Fibroblast of lung (primary cell): ENCODE measurements around the gene ABCC8.

Experiments
- CTCF ChIP-seq, 2 donors: IDR thresholded peaks in 1 of 2; conservative IDR thresholded peaks in 1 of 2; 1 replicate in 1 of 2; 2 replicates in 1 of 2; pipeline ENCODE4 v1.5.1; 2011 to 2012; ENCODE audit warnings: low read length in 2 of 2, control low read depth in 1 of 2, inconsistent platforms in 1 of 2, low read depth in 1 of 2, mild to moderate bottlenecking in 1 of 2
- EZH2 ChIP-seq: IDR thresholded peaks from 2 replicates; pipeline ENCODE4 v1.5.1; 2012; ENCODE audit warnings: low read length, control low read depth, mild to moderate bottlenecking; ENCODE audit errors: missing control alignments

GRCh38 chr11:17371614-17372013, 105.0 kb downstream of the ABCC8 start:
- no peak for TF ChIP-seq EZH2
- TF ChIP-seq CTCF (conservative IDR thresholded peaks at IDR 0.05 in 1 of 2, IDR thresholded peaks at IDR 0.05 in 1 of 2; ENCODE audit: low read depth in 1 of 2, low read length in 2 of 2): no peak
